GM10266 (cell line): ENCODE results near the gene PRTN3.
"Not testable (repeated sequence)": the region's sequence is repeated elsewhere in the genome, so short reads cannot be mapped to it uniquely, and the experiment has no call there.

ENCODE experiments used
- DNase-seq: peaks from one replicate; pipeline ENCODE4 v3.0.0; 2012; ENCODE audit errors: extremely low spot score
- CTCF ChIP-seq: IDR thresholded peaks from 2 replicates; pipeline ENCODE4 v1.5.1; 2012; ENCODE audit warnings: mild to moderate bottlenecking, low read depth; ENCODE audit not compliant: control insufficient read depth, insufficient read depth; ENCODE audit errors: missing control alignments

Gene PRTN3

DNA sequence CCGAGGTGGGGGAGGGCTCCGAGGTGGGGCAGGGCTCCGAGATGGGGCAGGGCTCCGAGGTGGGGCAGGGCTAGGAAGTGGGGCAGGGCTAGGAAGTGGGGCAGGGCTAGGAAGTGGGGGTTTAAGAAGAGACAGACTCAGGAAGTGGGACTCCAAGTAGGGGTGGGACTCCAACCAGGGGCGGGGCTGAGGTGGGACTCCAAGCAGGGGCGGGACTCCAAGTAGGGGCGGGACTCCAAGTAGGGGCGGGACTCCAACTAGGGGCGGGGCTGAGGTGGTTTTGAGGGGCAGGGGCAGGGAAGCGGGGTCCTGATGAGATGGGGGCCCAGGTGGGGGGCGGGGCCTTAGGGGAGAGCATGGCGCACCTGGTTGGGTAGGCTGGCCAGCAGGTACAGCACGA lies 32.3 kb downstream of the PRTN3 start:
- TF ChIP-seq CTCF = no peak
- peak; percentile 91 for DNase-seq

GRCh38 chr19:873561-874041 lies 32.8 kb downstream of the PRTN3 start:
- no peak for DNase-seq
- TF ChIP-seq CTCF = no peak

DNA sequence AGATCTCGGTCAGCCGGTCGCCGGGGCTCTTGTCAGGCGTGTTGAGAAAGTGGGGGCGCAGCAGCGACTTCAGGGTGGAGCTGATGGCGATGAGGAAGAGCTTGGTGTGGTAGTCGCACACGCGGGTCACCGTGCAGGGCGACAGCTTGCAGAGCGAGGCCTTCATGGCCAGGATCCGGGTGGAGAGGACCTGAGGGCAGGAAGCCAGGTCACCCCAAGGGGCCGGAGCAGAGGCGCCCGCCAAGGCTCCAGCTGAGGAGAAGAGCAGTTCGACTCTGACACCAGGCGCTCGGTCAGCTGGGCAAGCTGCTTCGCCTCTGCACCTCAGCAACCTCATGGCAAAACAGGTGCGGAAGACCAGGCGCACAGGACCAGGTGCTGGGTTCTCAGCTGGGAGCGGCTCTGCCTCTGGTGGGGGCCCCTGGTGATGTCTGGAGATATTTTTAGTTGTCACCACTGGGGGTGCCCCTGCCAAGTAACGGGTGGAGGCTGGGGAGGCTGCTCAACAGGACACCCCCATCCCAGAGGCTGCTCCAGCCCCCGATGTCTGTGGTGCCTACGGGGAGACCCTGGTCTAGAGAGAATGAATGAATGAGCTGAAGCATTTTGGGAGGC lies 34.6 kb downstream of the PRTN3 start:
- no peak for DNase-seq
- no peak for TF ChIP-seq CTCF

DNA sequence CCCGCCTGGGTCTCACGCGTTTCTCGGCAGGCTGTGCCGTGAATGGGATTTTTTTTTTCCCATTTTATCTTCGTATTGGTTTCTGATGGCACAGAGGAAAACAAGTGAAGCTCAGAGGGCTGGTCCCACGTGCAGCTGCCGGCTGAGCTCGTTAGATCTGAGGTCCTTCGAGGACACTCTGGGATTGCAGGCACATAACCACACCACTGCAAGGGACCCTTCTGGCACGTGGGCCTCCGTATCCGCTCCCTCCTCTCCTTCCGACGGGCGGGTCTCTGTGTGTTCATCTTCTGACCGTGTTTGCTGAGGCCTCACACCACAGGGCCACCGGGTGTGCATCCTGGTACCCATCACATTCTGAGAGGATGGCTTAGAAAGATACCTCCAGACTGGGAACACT lies 35.3 kb downstream of the PRTN3 start:
- DNase-seq = no peak

GRCh38 chr19:876780-877314 lies 36.0 kb downstream of the PRTN3 start:
- no peak for TF ChIP-seq CTCF
- DNase-seq = no peak

More for the DNA sequence above, 35.3 kb downstream of the PRTN3 start:
- no peak for TF ChIP-seq CTCF

GRCh38 chr19:877992-878660 lies 37.3 kb downstream of the PRTN3 start:
- not testable (repeated sequence) for DNase-seq

- not testable (repeated sequence) for DNase-seq
Observed at GRCh38 chr19:878751-879561, 38.2 kb downstream of the PRTN3 start.
